Karpas-422 (cell line): ENCODE results near the gene EPHA5. TPM values are rescaled to one million over a fixed set of nuclear protein-coding genes. Genes with fewer than 3 reads are reported as not detected.

Experiments used
- DNase-seq: peaks from one replicate; pipeline ENCODE4 v3.0.0-alpha.2; 2015
- H2AFZ ChIP-seq: fragments of 200-600 bp; sonication (generic); 2 replicates; pipeline ENCODE4 v1.6.1; 2014; ENCODE audit warnings: antibody characterized with exemption, low read length, mixed read lengths
- H3K27ac ChIP-seq: fragments of 200-600 bp; sonication (generic); 2 replicates; pipeline ENCODE4 v1.5.1; 2014; ENCODE audit warnings: mild to moderate bottlenecking, low read length, moderate library complexity
- H3K27me3 ChIP-seq: fragments of 200-600 bp; sonication (generic); 2 replicates; pipeline ENCODE4 v1.6.1; 2014; ENCODE audit warnings: low read length, mixed read lengths
- H3K36me3 ChIP-seq: fragments of 200-600 bp; sonication (generic); 2 replicates; pipeline ENCODE4 v1.6.1; 2014; ENCODE audit warnings: low read length, mixed read lengths; ENCODE audit not compliant: insufficient read depth
- H3K4me1 ChIP-seq: fragments of 200-600 bp; sonication (generic); 2 replicates; pipeline ENCODE4 v1.6.1; 2014; ENCODE audit warnings: mild to moderate bottlenecking, low read length, mixed read lengths
- H3K4me2 ChIP-seq: fragments of 200-600 bp; sonication (generic); 2 replicates; pipeline ENCODE4 v1.6.1; 2014; ENCODE audit warnings: low read length, low read depth, mild to moderate bottlenecking; ENCODE audit not compliant: poor library complexity, severe bottlenecking
- H3K4me3 ChIP-seq: fragments of 200-600 bp; sonication (generic); 2 replicates; pipeline ENCODE4 v1.5.1; 2014; ENCODE audit warnings: mild to moderate bottlenecking, antibody characterized with exemption, low read length, mixed read lengths
- H3K79me2 ChIP-seq: fragments of 200-600 bp; sonication (generic); 2 replicates; pipeline ENCODE4 v1.6.1; 2014; ENCODE audit warnings: mild to moderate bottlenecking, low read length, mixed read lengths
- H3K9ac ChIP-seq: fragments of 200-600 bp; sonication (generic); 2 replicates; pipeline ENCODE4 v1.6.0; 2014; ENCODE audit warnings: low read length
- H3K9me2 ChIP-seq: fragments of 200-600 bp; sonication (generic), shearing (Covaris generic); replicated peaks from 2 replicates; pipeline ENCODE4 v1.6.0; 2014; ENCODE audit warnings: mild to moderate bottlenecking, low read length, moderate library complexity; ENCODE audit not compliant: insufficient read depth
- H3K9me3 ChIP-seq: fragments of 300-700, 200-600 bp; sonication (generic); 2 replicates; pipeline ENCODE4 v1.6.1; 2014; ENCODE audit warnings: low read length, mixed read lengths
- H4K20me1 ChIP-seq: fragments of 200-600 bp; sonication (generic); 2 replicates; pipeline ENCODE4 v1.6.1; 2014; ENCODE audit warnings: mild to moderate bottlenecking, antibody characterized with exemption, low read length, low read depth; ENCODE audit not compliant: insufficient read depth
- total RNA-seq: library from RNA; depleted of rRNA; stranded (reverse); fragments of >200 nt; shearing (Covaris generic); gene quantifications from 2 replicates; pipeline ENCODE4 v1.2.3, GENCODE V29; 2014; ENCODE audit warnings: low replicate concordance

The EPHA5 gene
- total RNA-seq, 1 experiment from 2014 or later, result not detected

DNA sequence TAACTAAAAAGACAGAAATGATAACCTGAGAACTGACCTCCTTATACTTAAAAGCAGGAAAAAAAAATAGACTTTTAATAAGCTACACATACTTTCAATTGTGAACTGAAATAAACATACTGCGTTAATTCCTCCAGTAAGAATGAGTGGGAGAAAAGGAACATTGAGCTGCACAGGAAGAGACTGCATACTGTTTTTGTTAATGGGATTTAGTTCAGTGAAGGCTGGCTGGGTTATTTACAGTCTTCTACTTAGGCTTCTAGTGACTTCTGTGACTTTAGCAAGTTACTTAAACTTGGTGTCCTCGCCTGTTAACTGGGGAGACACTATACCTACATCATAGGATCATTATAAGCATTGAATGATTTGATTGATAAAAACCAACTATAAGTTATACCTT is 213.3 kb downstream of the EPHA5 start:
- DNase-seq, result no peak
- Histone ChIP-seq H3K9ac (no peak overlapping the region), H2AFZ (no peak overlapping the region), H3K4me3 (no peak overlapping the region), H3K27ac (no peak overlapping the region), H3K79me2 (no peaks in the 10 kb centered on the region), H3K9me2 (no peaks in the 10 kb centered on the region), H3K36me3 (no peaks in the 10 kb centered on the region), H3K9me3 (peaks cover 2% of the 10 kb centered on the region; the same call in 1 of the 2 replicates), H3K27me3 (no peaks in the 10 kb centered on the region), H4K20me1 (no peaks in the 10 kb centered on the region), H3K4me2 (no peak overlapping the region), H3K4me1 (no peaks in the 10 kb centered on the region)

GRCh38 chr4:65456579-65456978 is 213.7 kb downstream of the EPHA5 start:
- H4K20me1 ChIP-seq, result no peaks in the 10 kb centered on the region
- H3K4me2 ChIP-seq, result no peak overlapping the region
- no peaks in the 10 kb centered on the region for H3K9me2 ChIP-seq
- H3K36me3 ChIP-seq, result no peaks in the 10 kb centered on the region
- H3K27ac ChIP-seq, result no peak overlapping the region
- no peak overlapping the region for H2AFZ ChIP-seq
- H3K4me1 ChIP-seq, result no peaks in the 10 kb centered on the region
- DNase-seq, result no peak
- peaks cover 2% of the 10 kb centered on the region; the same call in 1 of the 2 replicates for H3K9me3 ChIP-seq
- no peaks in the 10 kb centered on the region for H3K79me2 ChIP-seq
- no peaks in the 10 kb centered on the region for H3K27me3 ChIP-seq
- H3K9ac ChIP-seq, result no peak overlapping the region
- H3K4me3 ChIP-seq, result no peak overlapping the region

GRCh38 chr4:65453398-65453797 is 216.9 kb downstream of the EPHA5 start:
- no peaks in the 10 kb centered on the region for H3K4me1 ChIP-seq
- H4K20me1 ChIP-seq, result no peaks in the 10 kb centered on the region
- no peak for DNase-seq
- no peak overlapping the region for H3K4me2 ChIP-seq
- H3K9me2 ChIP-seq, result no peaks in the 10 kb centered on the region
- no peak overlapping the region for H2AFZ ChIP-seq
- no peak overlapping the region for H3K4me3 ChIP-seq
- H3K9ac ChIP-seq, result no peak overlapping the region
- H3K36me3 ChIP-seq, result no peaks in the 10 kb centered on the region
- H3K9me3 ChIP-seq, result peaks cover 14% of the 10 kb centered on the region
- no peak overlapping the region for H3K27ac ChIP-seq
- H3K79me2 ChIP-seq, result no peaks in the 10 kb centered on the region
- no peaks in the 10 kb centered on the region for H3K27me3 ChIP-seq

DNA sequence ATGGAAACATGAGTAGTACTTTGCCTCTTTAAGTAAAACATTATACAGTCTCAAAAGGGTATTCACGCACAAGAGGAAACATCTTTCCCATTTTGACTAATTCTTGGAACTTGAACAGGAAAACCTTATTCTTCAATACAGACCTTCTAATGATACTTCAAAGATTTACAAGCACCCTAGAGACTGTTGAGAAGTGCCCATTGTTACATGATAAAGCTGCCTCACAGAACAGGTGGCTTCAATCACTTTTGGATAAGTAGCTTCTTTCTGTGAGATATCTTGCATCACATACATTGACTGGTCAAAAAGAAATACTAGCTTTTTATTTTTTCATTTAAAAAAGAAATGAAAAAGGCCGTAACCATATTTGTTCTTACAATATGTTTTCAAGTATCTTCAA is 219.4 kb downstream of the EPHA5 start:
- H3K9me2 ChIP-seq, result no peaks in the 10 kb centered on the region
- no peaks in the 10 kb centered on the region for H4K20me1 ChIP-seq
- no peak overlapping the region for H3K9ac ChIP-seq
- no peak for DNase-seq
- no peak overlapping the region for H3K4me2 ChIP-seq
- H3K27me3 ChIP-seq, result no peaks in the 10 kb centered on the region
- H3K27ac ChIP-seq, result no peak overlapping the region
- no peaks in the 10 kb centered on the region for H3K4me1 ChIP-seq
- H3K79me2 ChIP-seq, result no peaks in the 10 kb centered on the region
- no peak overlapping the region for H2AFZ ChIP-seq
- H3K9me3 ChIP-seq, result peaks cover 22% of the 10 kb centered on the region
- no peaks in the 10 kb centered on the region for H3K36me3 ChIP-seq
- H3K4me3 ChIP-seq, result no peak overlapping the region

GRCh38 chr4:65437102-65437501 is 233.2 kb downstream of the EPHA5 start:
- no peak overlapping the region for H2AFZ ChIP-seq
- no peak overlapping the region for H3K4me3 ChIP-seq
- no peak overlapping the region for H3K9ac ChIP-seq
- no peaks in the 10 kb centered on the region for H3K9me2 ChIP-seq
- H3K36me3 ChIP-seq, result no peaks in the 10 kb centered on the region
- no peak overlapping the region for H3K4me2 ChIP-seq
- no peak overlapping the region for H3K27ac ChIP-seq
- no peaks in the 10 kb centered on the region for H3K27me3 ChIP-seq
- DNase-seq, result no peak
- H3K9me3 ChIP-seq, result peaks cover 24% of the 10 kb centered on the region
- no peaks in the 10 kb centered on the region for H3K79me2 ChIP-seq
- no peaks in the 10 kb centered on the region for H4K20me1 ChIP-seq
- no peaks in the 10 kb centered on the region for H3K4me1 ChIP-seq

GRCh38 chr4:65422109-65422508 is 248.2 kb downstream of the EPHA5 start:
- Histone ChIP-seq H4K20me1 (no peaks in the 10 kb centered on the region), H3K4me2 (no peak overlapping the region), H3K4me3 (no peak overlapping the region), H2AFZ (no peak overlapping the region), H3K9me2 (no peaks in the 10 kb centered on the region), H3K9ac (no peak overlapping the region), H3K27ac (no peak overlapping the region), H3K79me2 (no peaks in the 10 kb centered on the region), H3K4me1 (no peaks in the 10 kb centered on the region), H3K36me3 (no peaks in the 10 kb centered on the region), H3K9me3 (peaks cover 25% of the 10 kb centered on the region), H3K27me3 (no peaks in the 10 kb centered on the region)
- DNase-seq, result no peak

GRCh38 chr4:65420036-65420435 is 250.3 kb downstream of the EPHA5 start:
- Histone ChIP-seq H4K20me1 (no peaks in the 10 kb centered on the region), H3K4me2 (no peak overlapping the region), H2AFZ (no peak overlapping the region), H3K4me3 (no peak overlapping the region), H3K27me3 (no peaks in the 10 kb centered on the region), H3K9me3 (peaks cover 23% of the 10 kb centered on the region), H3K9me2 (no peaks in the 10 kb centered on the region), H3K9ac (no peak overlapping the region), H3K36me3 (no peaks in the 10 kb centered on the region), H3K4me1 (no peaks in the 10 kb centered on the region), H3K79me2 (no peaks in the 10 kb centered on the region), H3K27ac (no peak overlapping the region)
- no peak for DNase-seq

GRCh38 chr4:65416891-65417290 is 253.4 kb downstream of the EPHA5 start:
- H3K27ac ChIP-seq, result no peak overlapping the region
- H3K4me3 ChIP-seq, result no peak overlapping the region
- no peaks in the 10 kb centered on the region for H3K27me3 ChIP-seq
- no peaks in the 10 kb centered on the region for H3K4me1 ChIP-seq
- H3K9me2 ChIP-seq, result no peaks in the 10 kb centered on the region
- DNase-seq, result no peak
- H3K79me2 ChIP-seq, result no peaks in the 10 kb centered on the region
- no peak overlapping the region for H3K9ac ChIP-seq
- no peak overlapping the region for H2AFZ ChIP-seq
- H4K20me1 ChIP-seq, result no peaks in the 10 kb centered on the region
- H3K36me3 ChIP-seq, result no peaks in the 10 kb centered on the region
- no peak overlapping the region for H3K4me2 ChIP-seq
- H3K9me3 ChIP-seq, result peaks cover 21% of the 10 kb centered on the region

DNA sequence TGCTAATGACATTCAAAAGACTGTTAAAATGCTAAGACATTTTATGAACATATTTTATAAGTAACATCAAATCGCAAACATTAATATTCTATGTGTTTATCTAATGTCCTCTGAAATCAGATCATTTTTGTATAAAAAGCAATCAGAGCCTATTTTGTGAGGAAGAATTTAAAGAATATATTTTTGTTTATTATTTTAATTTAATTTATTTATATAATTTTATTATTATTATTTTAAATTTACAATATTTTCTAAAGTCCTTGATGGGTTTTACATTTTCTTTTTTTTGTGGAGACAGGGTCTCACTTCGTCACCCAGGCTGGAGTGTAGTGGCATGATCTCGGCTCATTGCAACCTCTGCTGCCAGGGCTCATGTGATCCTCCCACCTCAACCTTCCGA is 262.8 kb downstream of the EPHA5 start:
- no peak for DNase-seq
- no peaks in the 10 kb centered on the region for H3K36me3 ChIP-seq
- no peak overlapping the region for H3K4me2 ChIP-seq
- H3K79me2 ChIP-seq, result no peaks in the 10 kb centered on the region
- H3K9me2 ChIP-seq, result no peaks in the 10 kb centered on the region
- no peak overlapping the region for H2AFZ ChIP-seq
- H3K9me3 ChIP-seq, result peaks cover 25% of the 10 kb centered on the region
- no peaks in the 10 kb centered on the region for H3K4me1 ChIP-seq
- no peaks in the 10 kb centered on the region for H3K27me3 ChIP-seq
- no peak overlapping the region for H3K9ac ChIP-seq
- no peaks in the 10 kb centered on the region for H4K20me1 ChIP-seq
- no peak overlapping the region for H3K27ac ChIP-seq
- H3K4me3 ChIP-seq, result no peak overlapping the region
